GM06990 (cell line): ENCODE measurements around the gene ATRIP.
"Not testable (repeated sequence)": the region's sequence is repeated elsewhere in the genome, so short reads cannot be mapped to it uniquely, and the experiment has no call there.

Experiments used
- DNase-seq: peaks from one replicate; pipeline ENCODE4 v3.0.0-alpha.2; 2011; ENCODE audit not compliant: insufficient read length; ENCODE audit errors: extremely low read depth
- H3K27me3 ChIP-seq: replicated peaks from 2 replicates; pipeline ENCODE4 v1.6.0; 2011; ENCODE audit warnings: low read length; ENCODE audit not compliant: control insufficient read depth, insufficient read depth
- H3K36me3 ChIP-seq: 2 replicates; pipeline ENCODE4 v1.5.1; 2011; ENCODE audit warnings: low read length; ENCODE audit not compliant: control insufficient read depth, insufficient read depth
- H3K4me3 ChIP-seq: replicated peaks from 2 replicates; pipeline ENCODE4 v1.5.1; 2011; ENCODE audit warnings: low read depth, mild to moderate bottlenecking, control low read depth, low read length
- CTCF ChIP-seq: IDR thresholded peaks from 2 replicates; pipeline ENCODE4 v1.5.1; 2011; ENCODE audit warnings: low read length, control low read depth, mild to moderate bottlenecking, inconsistent platforms; ENCODE audit not compliant: insufficient read depth, poor library complexity, severe bottlenecking

ATRIP gene

DNA sequence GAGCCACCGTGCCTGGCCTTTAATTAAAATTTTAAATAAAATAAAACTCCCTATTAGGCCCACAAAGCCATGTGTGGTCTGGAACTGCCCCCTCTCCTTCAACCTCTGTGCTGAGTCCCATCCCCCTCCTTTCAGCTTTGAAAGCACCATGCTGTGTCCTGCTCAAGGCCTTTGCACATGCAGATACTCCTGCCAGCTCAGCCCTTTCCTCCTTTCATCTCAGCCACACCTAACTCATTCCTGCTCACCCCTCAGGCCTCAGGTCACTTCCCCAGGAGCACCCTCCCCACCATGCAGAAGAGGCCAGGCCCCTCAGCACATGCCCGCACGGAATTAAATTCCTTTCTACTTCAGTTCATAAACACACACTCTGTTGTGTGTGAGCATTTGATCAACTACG is 28.1 kb downstream of the ATRIP start:
- no peak for TF ChIP-seq CTCF
- no peaks in the 10 kb centered on the region for H3K27me3 ChIP-seq

DNA sequence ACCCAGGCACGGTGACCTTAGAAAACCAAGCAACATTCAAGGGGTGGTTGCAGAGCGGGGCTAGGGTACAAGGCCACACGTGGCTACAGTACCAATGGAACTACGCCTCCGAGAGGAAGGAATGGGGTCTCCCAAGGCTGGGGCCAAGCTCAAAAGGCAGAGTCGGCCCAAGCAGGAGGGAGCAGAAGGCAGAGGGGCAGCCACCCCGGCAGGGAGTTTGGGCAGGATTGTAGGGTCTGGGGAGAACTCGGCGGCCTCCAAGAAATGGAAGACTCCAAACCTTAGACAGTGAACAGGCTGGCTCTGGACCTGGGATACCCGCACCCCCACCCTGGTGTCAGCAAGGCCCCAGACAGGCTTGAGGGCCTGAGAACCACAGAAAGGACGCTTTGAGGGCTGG is 28.7 kb downstream of the ATRIP start:
- Histone ChIP-seq H3K27me3 (no peaks in the 10 kb centered on the region), H3K36me3 (peaks cover 3% of the 10 kb centered on the region), H3K4me3 (no peak overlapping the region)
- no peak for DNase-seq
- no peak for TF ChIP-seq CTCF

More for the DNA sequence above, 28.1 kb downstream of the ATRIP start:
- no peak for DNase-seq
- Histone ChIP-seq H3K36me3 (peaks cover 6% of the 10 kb centered on the region), H3K4me3 (no peak overlapping the region)

- no peaks in the 10 kb centered on the region; the same call in 1 of the 2 replicates for H3K36me3 ChIP-seq
- no peaks in the 10 kb centered on the region for H3K27me3 ChIP-seq
- no peak for DNase-seq
- no peak overlapping the region for H3K4me3 ChIP-seq
- TF ChIP-seq CTCF = no peak
These were observed 30.0 kb downstream of the ATRIP start for GRCh38 chr3:48476426-48477053.

- no peak overlapping the region; the same call in none of the 2 replicates for H3K4me3 ChIP-seq
- no peak for TF ChIP-seq CTCF
- DNase-seq = no peak
These were observed 31.5 kb downstream of the ATRIP start for GRCh38 chr3:48477959-48478520.

GRCh38 chr3:48478626-48479555 is 32.4 kb downstream of the ATRIP start:
- no peak for TF ChIP-seq CTCF
- Histone ChIP-seq H3K27me3 (no peaks in the 10 kb centered on the region), H3K4me3 (peak overlapping the region; percentile 42), H3K36me3 (no peaks in the 10 kb centered on the region)
- peak; percentile 57 for DNase-seq

More at GRCh38 chr3:48477959-48478520, 31.5 kb downstream of the ATRIP start:
- Histone ChIP-seq H3K27me3 (no peaks in the 10 kb centered on the region), H3K36me3 (no peaks in the 10 kb centered on the region)

- H3K4me3 ChIP-seq, H3K27me3 ChIP-seq, DNase-seq, H3K36me3 ChIP-seq: not testable (repeated sequence)
These were observed 34.4 kb downstream of the ATRIP start for GRCh38 chr3:48480891-48481290.

DNA sequence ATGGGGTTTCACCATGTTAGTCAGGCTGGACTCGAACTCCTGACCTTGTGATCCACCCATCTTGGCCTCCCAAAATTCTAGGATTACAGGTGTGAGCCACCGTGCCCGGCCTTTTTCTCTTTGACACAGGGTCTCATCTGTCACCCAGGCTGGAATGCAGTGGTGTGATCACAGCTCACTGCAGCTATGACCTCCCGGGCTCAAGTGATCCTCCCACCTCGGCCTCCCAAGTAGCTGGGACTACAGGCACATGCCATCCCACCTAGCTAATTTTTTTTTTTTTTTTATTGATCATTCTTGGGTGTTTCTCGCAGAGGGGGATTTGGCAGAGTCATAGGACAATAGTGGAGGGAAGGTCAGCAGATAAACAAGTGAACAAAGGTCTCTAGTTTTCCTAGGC is 36.3 kb downstream of the ATRIP start:
- H3K27me3 ChIP-seq, DNase-seq: not testable (repeated sequence)

More for the DNA sequence above, 36.3 kb downstream of the ATRIP start:
- not testable (repeated sequence) for H3K36me3 ChIP-seq, H3K4me3 ChIP-seq
